GM12878 (cell line): ENCODE data around the gene XCR1. TPM values are rescaled to one million over a fixed set of nuclear protein-coding genes. Genes with fewer than 3 reads are reported as not detected.

ENCODE experiments used
- ATF2 ChIP-seq: IDR thresholded peaks from 2 replicates; pipeline ENCODE4 v1.6.1; 2012; ENCODE audit warnings: low read length, inconsistent platforms
- CBX5 ChIP-seq: sonication (generic); IDR thresholded peaks from 2 replicates; pipeline ENCODE4 v1.6.1; 2016; ENCODE audit warnings: low read depth, moderate library complexity, mild to moderate bottlenecking, inconsistent platforms
- CEBPZ ChIP-seq: fragments of 150-350 bp; IDR thresholded peaks from 2 replicates; pipeline ENCODE4 v1.6.1; 2016; ENCODE audit warnings: low read depth, low read length
- DPF2 ChIP-seq: fragments of 450-650 bp; IDR thresholded peaks from 2 replicates; pipeline ENCODE4 v1.6.1; 2017; ENCODE audit warnings: mild to moderate bottlenecking
- ESRRA ChIP-seq: IDR thresholded peaks from 2 replicates; pipeline ENCODE4 v1.6.1; 2012; ENCODE audit warnings: mild to moderate bottlenecking, low read length, improper control_type of control experiment
- HDAC6 ChIP-seq: fragments of 200-600 bp; sonication (generic); IDR thresholded peaks from one replicate; pipeline ENCODE4 v1.8.0; 2017; ENCODE audit warnings: antibody characterized with exemption; ENCODE audit not compliant: unreplicated experiment
- MEF2A ChIP-seq: IDR thresholded peaks from 2 replicates; pipeline ENCODE4 v1.6.1; 2011; ENCODE audit warnings: low read depth, mild to moderate bottlenecking, low read length, moderate library complexity; ENCODE audit not compliant: insufficient read depth
- MYC ChIP-seq: IDR thresholded peaks from 2 replicates; pipeline ENCODE4 v1.6.1; 2011; ENCODE audit warnings: mild to moderate bottlenecking, low read length, moderate library complexity, inconsistent platforms; ENCODE audit not compliant: insufficient read depth, insufficient replicate concordance, insufficient read length, severe bottlenecking
- NFYA ChIP-seq: IDR thresholded peaks from 2 replicates; pipeline ENCODE4 v1.6.1; 2011; ENCODE audit warnings: low read depth, mild to moderate bottlenecking, low read length, improper control_type of control experiment, borderline replicate concordance
- NFYB ChIP-seq: IDR thresholded peaks from 2 replicates; pipeline ENCODE4 v1.6.1; 2011; ENCODE audit warnings: low read depth, mild to moderate bottlenecking, low read length, improper control_type of control experiment, moderate library complexity; ENCODE audit not compliant: insufficient read depth
- SMARCA5 ChIP-seq: fragments of 450-650 bp; IDR thresholded peaks from 2 replicates; pipeline ENCODE4 v1.6.1; 2017; ENCODE audit warnings: mild to moderate bottlenecking
- SREBF1 ChIP-seq: IDR thresholded peaks from 2 replicates; pipeline ENCODE4 v1.6.1; 2012; ENCODE audit warnings: mild to moderate bottlenecking, low read length
- SUPT20H ChIP-seq: IDR thresholded peaks from 2 replicates; pipeline ENCODE4 v1.6.1; 2011; ENCODE audit warnings: low read depth, mild to moderate bottlenecking, low read length, moderate library complexity, borderline replicate concordance; ENCODE audit not compliant: control insufficient read depth
- TAF1 ChIP-seq: IDR thresholded peaks from 2 replicates; pipeline ENCODE4 v1.6.1; 2011; ENCODE audit warnings: mild to moderate bottlenecking, low read depth, low read length, borderline replicate concordance
- YY1 ChIP-seq: IDR thresholded peaks from 2 replicates; pipeline ENCODE4 v1.6.1; 2011; ENCODE audit warnings: low read depth, mild to moderate bottlenecking, low read length
- polyA plus RNA-seq, 11 experiments: library from polyadenylated mRNA; depleted of rRNA in 4 of 11; unstranded in 6 of 11; stranded (reverse) in 5 of 11; fragments of >200 nt; fragmentation: Nextera tagmentation in 4 of 11; fragmentation: Illumina TruSeq in 1 of 11; extraction: Ambion mirVana in 4 of 11; extraction: Trizol in 1 of 11; gene quantifications; 1 replicate in 1 of 11; 2 replicates in 10 of 11; pipeline versions ENCODE4 v1.2.1 to v1.2.3, GENCODE V29; 2011 to 2016; ENCODE audit warnings: inconsistent platforms in 2 of 11, missing spikeins in 2 of 11, low read depth in 1 of 11
- total RNA-seq, 4 experiments: library from RNA; depleted of rRNA in 3 of 4; stranded (reverse); fragments of >200 nt in 3 of 4; fragmentation: Illumina TruSeq in 1 of 4; extraction: Trizol in 1 of 4; gene quantifications; 2 replicates each; pipeline versions ENCODE4 v1.2.1 to v1.2.3, GENCODE V29; 2013 to 2021
- TF ChIP-seq, protein P1 (sequence below): fragments of 450-650 bp; IDR thresholded peaks from 2 replicates; pipeline ENCODE4 v1.6.1; 2018; ENCODE audit warnings: borderline replicate concordance, mild to moderate bottlenecking; ENCODE audit not compliant: partially characterized antibody
- TF ChIP-seq, protein P2 (sequence below): IDR thresholded peaks from 2 replicates; pipeline ENCODE4 v1.6.1; 2012; ENCODE audit warnings: low read depth, low read length, improper control_type of control experiment
- TF ChIP-seq, protein P3 (sequence below): IDR thresholded peaks from 2 replicates; pipeline ENCODE4 v1.6.1; 2012; ENCODE audit warnings: low read depth, low read length, improper control_type of control experiment

XCR1 gene
- total and polyA plus RNA-seq, 10 of the 15 experiments (the other 5 are each of a cell fraction or from before 2014, with no cell fraction given): 0.02 to 0.29 (median 0.13) TPM; not detected in 2

DNA sequence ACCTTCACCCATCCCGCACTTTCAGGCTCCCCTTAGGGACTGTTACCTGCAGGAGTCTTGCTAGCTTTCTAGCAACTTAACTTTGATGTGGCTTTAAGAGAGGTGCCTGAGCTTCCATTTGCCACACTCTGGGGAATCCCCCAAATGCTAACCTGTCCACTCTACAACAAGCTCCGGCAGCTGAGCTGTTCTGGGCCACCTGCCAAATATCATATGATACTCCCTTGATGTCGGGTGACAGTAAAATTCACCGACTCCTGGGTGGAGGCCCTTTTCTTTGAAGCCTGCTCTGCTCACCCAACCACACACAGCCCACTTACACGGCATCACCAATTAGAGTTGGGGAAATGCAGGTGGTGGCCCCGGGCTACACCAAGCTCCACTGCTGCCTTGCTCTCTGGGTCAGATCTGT lies 38.0 kb upstream of the XCR1 start (continued):
- TF ChIP-seq, protein P1, sequence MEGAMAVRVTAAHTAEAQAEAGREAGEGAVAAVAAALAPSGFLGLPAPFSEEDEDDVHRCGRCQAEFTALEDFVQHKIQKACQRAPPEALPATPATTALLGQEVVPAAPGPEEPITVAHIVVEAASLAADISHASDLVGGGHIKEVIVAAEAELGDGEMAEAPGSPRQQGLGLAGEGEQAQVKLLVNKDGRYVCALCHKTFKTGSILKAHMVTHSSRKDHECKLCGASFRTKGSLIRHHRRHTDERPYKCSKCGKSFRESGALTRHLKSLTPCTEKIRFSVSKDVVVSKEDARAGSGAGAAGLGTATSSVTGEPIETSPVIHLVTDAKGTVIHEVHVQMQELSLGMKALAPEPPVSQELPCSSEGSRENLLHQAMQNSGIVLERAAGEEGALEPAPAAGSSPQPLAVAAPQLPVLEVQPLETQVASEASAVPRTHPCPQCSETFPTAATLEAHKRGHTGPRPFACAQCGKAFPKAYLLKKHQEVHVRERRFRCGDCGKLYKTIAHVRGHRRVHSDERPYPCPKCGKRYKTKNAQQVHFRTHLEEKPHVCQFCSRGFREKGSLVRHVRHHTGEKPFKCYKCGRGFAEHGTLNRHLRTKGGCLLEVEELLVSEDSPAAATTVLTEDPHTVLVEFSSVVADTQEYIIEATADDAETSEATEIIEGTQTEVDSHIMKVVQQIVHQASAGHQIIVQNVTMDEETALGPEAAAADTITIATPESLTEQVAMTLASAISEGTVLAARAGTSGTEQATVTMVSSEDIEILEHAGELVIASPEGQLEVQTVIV: no peak
- TF ChIP-seq, protein P2, sequence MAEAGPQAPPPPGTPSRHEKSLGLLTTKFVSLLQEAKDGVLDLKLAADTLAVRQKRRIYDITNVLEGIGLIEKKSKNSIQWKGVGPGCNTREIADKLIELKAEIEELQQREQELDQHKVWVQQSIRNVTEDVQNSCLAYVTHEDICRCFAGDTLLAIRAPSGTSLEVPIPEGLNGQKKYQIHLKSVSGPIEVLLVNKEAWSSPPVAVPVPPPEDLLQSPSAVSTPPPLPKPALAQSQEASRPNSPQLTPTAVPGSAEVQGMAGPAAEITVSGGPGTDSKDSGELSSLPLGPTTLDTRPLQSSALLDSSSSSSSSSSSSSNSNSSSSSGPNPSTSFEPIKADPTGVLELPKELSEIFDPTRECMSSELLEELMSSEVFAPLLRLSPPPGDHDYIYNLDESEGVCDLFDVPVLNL: no peak
- peak; percentile 47; the same call in 1 of the 2 replicates for TF ChIP-seq MEF2A
- no peak for TF ChIP-seq TAF1
- peak; percentile 76 for TF ChIP-seq DPF2
- TF ChIP-seq SUPT20H: no peak
- no peak for TF ChIP-seq SREBF1
- TF ChIP-seq ESRRA: no peak
- 0 out of 2 replicates have a peak, but pooled peaks have one; percentile 12 for TF ChIP-seq YY1
- TF ChIP-seq CEBPZ: no peak
- TF ChIP-seq CBX5: no peak
- TF ChIP-seq HDAC6: no peak
- no peak for TF ChIP-seq NFYB
- TF ChIP-seq ATF2: peak; percentile 71
- TF ChIP-seq MYC: no peak
- TF ChIP-seq, protein P3, sequence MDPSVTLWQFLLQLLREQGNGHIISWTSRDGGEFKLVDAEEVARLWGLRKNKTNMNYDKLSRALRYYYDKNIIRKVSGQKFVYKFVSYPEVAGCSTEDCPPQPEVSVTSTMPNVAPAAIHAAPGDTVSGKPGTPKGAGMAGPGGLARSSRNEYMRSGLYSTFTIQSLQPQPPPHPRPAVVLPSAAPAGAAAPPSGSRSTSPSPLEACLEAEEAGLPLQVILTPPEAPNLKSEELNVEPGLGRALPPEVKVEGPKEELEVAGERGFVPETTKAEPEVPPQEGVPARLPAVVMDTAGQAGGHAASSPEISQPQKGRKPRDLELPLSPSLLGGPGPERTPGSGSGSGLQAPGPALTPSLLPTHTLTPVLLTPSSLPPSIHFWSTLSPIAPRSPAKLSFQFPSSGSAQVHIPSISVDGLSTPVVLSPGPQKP: no peak
- TF ChIP-seq NFYA: no peak
- no peak for TF ChIP-seq SMARCA5
